HG03135 (cell line): ENCODE results near the gene LRP1-AS.

Experiments used
- ATAC-seq: cut with Tn5 transposase; IDR thresholded peaks from one replicate; pipeline ENCODE4 v1.9.1; 2021; ENCODE audit warnings: mild to moderate bottlenecking, moderate library complexity; ENCODE audit not compliant: unreplicated experiment

LRP1-AS gene

GRCh38 chr12:57161491-57161890, 14.1 kb upstream of the LRP1-AS start:
- no peak for ATAC-seq

- no peak for ATAC-seq
Measured at GRCh38 chr12:57160741-57161140, 13.3 kb upstream of the LRP1-AS start.

GRCh38 chr12:57160040-57160439, 12.6 kb upstream of the LRP1-AS start:
- ATAC-seq = no peak

GRCh38 chr12:57159311-57159710, 11.9 kb upstream of the LRP1-AS start:
- no peak for ATAC-seq

- no peak for ATAC-seq
Measured at GRCh38 chr12:57158665-57159064, 11.2 kb upstream of the LRP1-AS start.

GRCh38 chr12:57158186-57158585, 10.8 kb upstream of the LRP1-AS start:
- ATAC-seq = no peak

- no peak for ATAC-seq
Measured at GRCh38 chr12:57157588-57158173, 10.3 kb upstream of the LRP1-AS start.

GRCh38 chr12:57156701-57157403, 9.4 kb upstream of the LRP1-AS start:
- no peak for ATAC-seq

- ATAC-seq = no peak
Measured at GRCh38 chr12:57154804-57155434, 7.5 kb upstream of the LRP1-AS start.

GRCh38 chr12:57154076-57154475, 6.7 kb upstream of the LRP1-AS start:
- ATAC-seq = no peak

- no peak for ATAC-seq
Measured at GRCh38 chr12:57153415-57153997, 6.1 kb upstream of the LRP1-AS start.

GRCh38 chr12:57152639-57153038, 5.2 kb upstream of the LRP1-AS start:
- ATAC-seq = no peak

- no peak for ATAC-seq
Measured at GRCh38 chr12:57151741-57152630, 4.6 kb upstream of the LRP1-AS start.

- no peak for ATAC-seq
Measured at GRCh38 chr12:57150400-57151000, 3.1 kb upstream of the LRP1-AS start.

GRCh38 chr12:57149245-57149900, 2.0 kb upstream of the LRP1-AS start:
- ATAC-seq = no peak

- no peak for ATAC-seq
Measured at GRCh38 chr12:57148469-57149244, 1.2 kb upstream of the LRP1-AS start.

- no peak for ATAC-seq
Measured at GRCh38 chr12:57146092-57146491, 1.3 kb downstream of the LRP1-AS start.

- ATAC-seq = no peak
Measured at GRCh38 chr12:57145460-57146059, 1.9 kb downstream of the LRP1-AS start.

GRCh38 chr12:57143454-57143853, 4.0 kb downstream of the LRP1-AS start:
- no peak for ATAC-seq
